HG03095 (cell line): ENCODE results near the gene AQP12B.
"Not testable (repeated sequence)": the region's sequence is repeated elsewhere in the genome, so short reads cannot be mapped to it uniquely, and the experiment has no call there.

ENCODE experiments used
- ATAC-seq: cut with Tn5 transposase; IDR thresholded peaks from one replicate; pipeline ENCODE4 v1.9.1; 2021; ENCODE audit warnings: moderate library complexity; ENCODE audit not compliant: unreplicated experiment

Gene AQP12B

DNA sequence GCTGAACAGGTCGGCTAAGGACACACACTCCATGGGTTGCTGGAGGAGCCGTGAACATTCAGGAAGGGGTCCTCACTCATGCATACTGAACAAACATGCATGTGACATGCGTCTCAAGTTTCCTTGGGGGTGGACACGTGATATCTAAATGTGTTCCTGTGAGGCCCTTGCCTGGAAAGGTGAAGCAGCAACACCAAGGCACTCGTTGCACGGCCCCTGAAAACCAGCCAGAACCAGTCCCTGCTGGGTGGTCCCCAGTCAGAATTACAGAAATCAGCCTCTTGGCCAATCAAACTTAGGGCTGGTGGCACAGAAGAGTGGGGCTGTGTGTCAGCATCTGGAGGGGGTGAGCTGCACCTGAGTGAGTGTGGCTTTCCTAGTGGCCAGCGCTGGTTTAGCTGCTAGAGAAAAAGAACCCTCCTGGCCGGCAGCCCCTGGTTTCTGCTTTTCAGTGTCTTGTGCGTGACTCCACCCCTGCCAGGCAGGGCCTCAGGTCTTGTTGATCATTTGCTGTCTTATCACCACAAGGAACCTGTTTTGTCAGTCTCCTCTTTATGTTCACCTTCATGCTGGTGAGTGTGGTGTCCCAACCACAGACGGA is 3.2 kb upstream of the AQP12B start:
- ATAC-seq = no peak

DNA sequence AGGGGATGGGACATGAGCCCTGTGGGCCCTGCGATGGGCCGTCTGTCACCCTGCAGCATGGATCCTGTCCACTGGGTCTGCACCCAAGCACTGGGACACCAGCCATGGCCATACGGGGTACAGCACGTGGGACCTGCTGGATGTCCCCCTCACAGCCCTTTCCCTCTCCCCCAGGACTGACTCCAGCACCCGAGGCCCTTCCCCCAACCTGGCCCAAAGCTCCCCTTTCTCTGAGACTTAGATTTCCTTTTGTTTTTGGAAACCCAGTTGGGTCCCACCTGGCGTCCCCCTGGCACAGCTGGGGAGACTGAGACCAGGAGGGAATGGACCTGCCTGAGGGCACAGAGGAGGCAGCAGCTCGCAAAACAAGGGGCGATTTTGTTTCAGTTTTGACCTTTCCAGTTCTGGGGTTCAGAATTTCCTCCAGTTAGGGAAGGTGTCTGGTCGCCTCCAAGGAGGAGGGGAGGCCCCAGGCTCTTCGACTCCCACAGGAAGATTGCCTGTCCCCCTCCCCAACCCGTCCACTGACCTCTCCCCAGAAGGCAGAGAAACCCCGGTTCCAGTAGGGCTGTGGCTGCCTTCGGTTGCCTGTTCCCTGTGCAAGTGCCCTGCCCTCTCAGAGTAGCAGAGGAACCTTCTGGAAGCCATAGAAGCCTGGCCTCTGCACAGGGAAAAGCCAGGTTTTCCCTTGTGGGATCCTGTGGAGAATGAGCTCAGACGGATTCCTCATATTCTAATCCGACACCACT is 1.5 kb upstream of the AQP12B start:
- not testable (repeated sequence) for ATAC-seq

DNA sequence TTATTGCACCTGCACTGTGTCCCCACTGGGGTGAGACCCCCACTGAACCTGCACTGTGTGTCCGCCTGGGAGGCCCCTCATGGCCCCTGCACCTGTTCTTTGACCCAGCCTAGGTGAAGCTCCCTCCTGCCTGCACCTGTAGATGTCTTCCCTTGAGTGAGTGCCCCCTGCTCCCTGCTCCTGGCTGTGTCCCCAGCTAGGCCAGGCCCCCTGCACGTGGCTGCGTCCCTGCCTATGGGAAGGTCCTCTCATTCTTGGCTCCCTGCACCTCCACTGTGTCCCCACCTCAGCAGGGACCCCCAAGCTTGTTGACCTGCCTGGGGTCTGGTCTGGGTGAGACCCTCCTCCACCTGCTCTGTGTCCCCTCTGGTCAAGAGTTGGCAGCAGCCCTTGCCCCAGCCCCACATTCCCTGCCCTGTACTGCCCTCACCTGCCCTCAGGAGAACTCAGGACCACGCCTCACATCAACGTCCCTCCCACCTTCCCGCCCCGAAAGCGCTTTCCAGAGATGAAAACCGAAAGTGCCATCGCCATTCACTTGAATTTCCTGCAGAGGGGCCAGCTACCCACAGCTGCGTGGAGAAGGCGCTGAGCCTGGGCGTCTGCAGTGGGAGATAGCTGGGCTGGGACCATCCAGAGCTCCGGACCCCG is 769 bp upstream of the AQP12B start:
- not testable (repeated sequence) for ATAC-seq

DNA sequence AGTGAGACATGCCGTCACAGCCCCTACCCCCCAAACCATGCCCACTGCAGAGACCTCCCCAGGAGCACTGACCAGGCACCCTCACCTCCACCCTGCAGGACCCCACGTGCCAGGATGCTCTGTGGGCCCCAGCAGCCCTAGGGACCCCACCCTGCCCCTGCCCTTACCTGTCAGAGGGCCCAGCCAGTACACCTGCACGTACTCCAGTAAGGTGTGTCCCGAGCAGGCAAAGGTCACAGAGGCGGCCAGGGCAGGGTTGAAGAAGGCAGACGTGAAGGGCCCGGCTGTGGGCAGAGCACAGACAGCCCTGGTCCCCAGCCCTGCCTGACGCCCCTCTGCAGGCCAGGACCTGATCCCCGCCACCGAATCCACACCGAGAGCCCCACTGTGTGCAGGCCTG is 2.5 kb downstream of the AQP12B start:
- ATAC-seq = not testable (repeated sequence)

DNA sequence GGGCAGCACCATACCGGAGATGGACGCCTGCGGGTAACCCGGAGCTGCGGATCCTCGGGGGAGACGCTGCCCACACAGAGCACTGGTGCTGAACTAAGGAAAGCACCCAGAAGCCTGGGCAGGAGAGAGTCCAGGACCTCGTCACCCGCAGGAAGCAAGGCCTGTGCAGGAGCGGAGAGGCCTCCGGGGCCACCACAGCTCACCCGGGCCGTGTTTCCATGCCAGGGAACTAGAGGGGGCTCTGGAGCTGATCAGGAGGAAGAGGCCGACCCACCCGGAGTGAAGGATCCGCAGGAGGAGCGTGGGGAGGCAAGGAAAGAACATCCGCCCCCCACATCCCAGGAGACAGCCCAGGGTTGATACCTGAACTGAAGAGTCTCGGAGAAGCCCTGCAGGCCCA is 3.8 kb downstream of the AQP12B start:
- ATAC-seq = not testable (repeated sequence)

DNA sequence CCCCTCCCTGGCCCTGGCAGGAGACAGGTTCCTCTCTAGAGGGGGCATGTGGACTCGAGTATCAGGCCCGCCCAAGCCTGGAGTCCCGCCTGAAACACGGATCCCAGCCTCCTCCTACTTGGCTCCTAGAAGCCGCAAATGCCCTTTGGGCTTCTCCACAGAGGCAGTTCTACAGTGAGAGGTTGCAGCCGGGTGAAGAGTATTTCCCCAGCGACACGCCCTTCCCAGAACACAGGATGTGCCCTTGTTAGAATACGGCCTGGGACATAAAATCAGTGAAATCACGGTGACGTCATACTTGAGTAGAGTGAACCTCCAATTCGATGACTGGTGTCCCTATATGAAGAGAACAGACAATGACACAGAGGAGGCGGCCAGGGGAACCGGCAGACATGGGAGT is 4.6 kb downstream of the AQP12B start:
- not testable (repeated sequence) for ATAC-seq

DNA sequence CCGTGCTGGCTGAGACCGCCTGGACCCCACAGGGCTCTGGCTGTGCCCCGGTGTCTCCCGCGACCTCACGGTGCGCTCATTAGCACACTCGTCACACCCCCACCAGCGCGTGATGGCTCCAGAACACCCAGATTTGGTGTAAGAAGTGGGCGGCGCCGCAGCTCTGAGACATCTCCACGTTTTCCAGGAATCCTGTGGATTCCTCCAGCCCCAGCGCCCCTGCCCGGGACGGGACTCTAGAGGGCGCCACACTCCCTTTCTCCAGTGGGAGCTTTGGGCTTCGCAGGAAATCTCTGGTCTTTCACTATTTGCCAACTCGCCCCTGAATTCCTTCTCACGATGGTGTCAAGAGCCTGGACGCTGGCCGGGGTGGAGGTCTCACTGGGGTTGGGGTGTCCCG is 7.3 kb downstream of the AQP12B start:
- not testable (repeated sequence) for ATAC-seq

DNA sequence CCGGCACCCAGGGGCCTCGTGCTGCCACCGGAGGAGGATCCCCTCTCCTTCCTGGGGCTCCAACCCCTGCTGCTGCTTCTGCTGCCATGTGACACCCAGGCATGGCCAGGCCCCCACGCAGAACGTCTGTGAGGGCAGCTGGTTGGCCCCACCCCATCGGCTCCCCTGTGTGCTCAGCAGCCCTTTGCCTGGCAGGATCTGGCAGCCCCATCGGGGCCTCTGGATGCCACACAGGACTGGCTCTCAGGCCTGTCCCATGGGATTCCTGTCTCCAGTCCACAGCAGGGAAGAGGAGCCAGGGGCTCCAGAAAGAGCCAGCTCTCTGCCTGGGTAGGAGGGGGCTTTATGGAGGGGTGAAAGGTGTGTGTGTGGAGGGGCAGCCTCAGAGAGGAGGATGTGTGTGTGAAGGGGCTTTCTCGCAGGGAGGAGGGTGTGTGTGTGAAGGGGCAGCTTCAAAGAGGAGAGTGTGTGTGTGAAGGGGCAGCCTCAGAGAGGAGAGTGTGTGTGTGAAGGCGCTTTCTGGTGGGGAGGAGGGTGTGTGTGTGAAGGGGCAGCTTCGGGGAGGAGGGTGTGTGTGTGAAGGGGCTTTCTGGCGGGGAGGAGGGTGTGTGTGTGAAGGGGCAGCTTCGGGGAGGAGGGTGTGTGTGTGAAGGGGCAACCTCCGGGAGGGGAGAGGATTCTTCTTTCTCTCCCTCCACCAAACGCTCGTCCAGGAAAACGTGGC is 8.1 kb downstream of the AQP12B start:
- ATAC-seq = not testable (repeated sequence)

DNA sequence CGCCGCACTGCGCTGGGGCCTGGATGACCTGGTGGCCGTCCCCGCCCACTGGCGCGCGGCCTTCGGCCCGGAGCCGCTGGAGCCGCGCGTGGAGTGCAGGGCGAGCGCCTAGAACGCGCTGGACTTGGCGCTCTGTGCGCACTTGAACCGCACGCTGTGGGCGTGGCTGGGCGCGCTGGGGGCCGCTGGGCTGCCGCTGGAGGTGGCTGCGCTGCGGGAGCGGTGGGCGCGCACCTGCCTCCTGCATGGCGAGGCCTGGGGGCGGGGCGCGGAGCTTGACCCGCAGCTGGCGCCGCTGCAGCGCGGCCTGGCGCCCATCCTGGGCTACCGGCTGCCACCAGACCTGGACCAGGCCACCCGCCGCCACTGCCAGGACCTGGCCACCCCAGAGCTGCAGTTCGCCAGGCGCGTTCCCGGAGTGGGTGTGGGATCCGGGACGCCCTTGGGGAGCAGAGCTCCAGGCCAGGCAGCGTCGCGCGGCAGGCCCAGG is 9.9 kb downstream of the AQP12B start:
- no peak for ATAC-seq

DNA sequence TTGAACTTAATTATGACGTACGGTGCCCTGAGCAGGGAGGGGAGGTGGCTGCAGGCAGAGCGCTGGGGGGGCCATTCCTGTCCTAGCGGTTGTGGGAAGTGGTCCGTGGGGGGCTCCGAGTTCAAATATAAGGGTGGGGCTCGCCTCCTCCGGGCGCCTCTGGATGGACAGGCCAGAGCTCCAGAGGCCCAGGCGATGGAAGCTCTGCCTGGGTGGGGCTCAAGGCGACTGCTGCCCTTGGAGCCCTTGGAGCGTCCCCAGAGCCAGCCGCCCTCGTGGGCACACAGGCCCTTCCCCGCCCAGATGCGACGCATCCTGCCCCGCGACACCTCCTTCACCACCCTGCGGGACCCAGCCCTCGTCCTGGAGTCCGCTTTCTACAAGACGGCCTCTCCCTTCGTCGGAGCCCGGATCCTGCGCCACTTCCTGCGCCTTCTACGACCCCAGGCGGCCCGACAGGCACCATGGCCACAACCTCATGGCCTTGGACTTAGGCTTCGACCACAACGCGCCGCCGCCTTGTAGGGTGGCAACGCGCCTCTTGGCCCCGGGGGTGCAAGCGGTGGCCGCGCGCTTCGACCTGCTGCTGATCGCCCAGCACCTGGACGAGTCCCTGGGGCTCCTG is 10.5 kb downstream of the AQP12B start:
- ATAC-seq = no peak

DNA sequence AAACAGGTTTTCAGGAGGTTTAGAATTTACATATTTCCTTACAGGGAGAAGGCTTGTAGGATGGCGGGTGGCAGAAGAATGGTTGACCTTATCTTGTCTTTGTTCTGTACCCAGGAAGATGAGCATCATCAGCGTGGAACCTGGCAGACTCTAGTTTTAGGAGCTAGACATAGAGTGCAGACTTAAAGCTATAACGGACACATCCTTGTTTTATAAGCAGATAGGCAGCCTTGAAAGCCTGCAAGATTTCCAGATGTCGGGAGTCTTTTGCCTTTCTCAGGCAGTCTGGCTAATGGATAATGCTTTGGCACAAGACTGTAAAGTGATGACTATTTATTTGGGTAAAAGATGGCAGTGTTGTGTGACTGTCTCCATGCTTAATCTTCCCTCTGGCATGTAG is 11.7 kb downstream of the AQP12B start:
- no peak for ATAC-seq

DNA sequence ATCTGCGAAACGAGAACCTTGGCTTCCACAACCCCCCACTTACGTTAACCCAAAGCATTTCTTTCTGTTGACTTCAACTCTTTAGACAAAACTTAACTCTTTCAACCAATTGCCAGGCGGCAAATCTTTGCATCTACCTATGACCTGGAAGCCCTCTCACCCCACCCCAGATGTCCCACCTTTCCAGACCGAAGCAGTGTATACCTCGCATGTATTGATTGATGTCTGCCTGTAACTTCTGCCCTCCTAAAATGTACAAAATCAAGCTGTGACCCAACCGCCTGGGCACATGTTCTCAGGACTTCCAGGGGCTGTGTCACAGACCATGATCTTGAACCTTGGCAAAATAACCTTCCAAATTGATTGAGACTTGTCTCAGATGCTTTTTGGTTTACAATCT is 12.3 kb downstream of the AQP12B start:
- no peak for ATAC-seq

DNA sequence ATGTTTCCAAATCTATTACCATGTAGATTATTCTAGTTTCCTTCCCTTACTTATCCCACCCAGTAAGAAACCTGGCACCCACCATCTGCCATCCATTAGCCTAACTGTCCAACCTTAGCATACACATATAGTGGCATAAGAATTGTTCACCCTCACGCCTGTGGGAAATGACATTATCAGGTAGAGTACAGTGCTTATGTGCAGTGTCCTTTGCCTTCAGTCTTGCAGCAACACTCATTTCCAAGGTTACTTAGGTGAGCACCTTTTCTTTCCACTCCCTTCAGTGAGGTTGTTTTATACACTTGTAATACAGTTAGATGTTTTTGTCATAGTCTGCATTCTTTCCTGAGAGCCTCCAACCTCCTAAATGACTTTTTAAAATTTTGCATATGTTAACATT is 18.1 kb downstream of the AQP12B start:
- ATAC-seq = no peak

DNA sequence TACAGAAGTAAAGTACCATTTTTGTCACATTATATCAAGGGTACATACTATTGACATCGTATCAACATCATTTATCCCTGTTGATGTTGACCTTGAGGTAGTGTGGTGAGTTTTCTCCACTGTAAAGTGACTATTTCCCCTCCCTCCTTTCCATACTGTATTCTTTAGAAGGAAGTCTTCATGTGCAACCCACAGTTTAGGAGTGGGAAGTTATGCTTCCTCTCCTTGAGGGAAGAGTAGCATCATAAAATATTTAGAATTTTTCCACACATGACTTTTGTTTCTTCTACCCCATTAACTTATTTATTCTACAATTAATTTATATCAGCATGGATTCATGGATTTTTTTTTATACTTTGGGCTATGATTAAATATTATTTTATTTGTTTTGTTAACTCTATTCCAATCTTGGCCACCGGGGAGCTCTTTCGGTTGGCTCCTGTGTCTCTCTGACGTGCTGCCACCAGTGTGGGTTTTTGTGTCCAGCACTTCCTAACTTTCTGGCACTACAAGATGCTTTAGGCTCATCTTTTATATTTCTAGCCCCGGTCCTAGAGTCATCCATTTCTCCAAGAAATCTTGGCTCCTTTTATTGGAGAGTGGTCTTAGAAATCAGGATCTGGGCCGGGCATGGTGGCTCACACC is 19.0 kb downstream of the AQP12B start:
- no peak for ATAC-seq

DNA sequence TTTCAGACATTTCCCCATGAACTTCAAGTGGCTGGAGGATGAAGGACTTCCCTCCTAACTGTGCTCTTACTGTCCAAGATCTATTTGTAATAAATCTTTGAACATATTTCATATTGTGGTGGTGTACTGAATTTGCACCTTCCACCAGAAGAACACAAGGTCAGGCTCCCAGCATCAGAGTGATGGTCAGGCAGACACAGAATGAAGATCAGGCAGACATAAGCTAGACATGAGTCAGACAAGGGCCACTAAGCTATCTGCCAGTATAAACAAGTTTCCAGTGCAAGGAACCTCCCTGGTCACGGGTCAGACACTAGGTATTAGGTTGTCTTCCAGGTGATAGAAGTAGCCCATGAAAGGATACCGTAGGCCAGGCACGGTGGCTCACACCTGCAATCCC is 20.0 kb downstream of the AQP12B start:
- no peak for ATAC-seq

DNA sequence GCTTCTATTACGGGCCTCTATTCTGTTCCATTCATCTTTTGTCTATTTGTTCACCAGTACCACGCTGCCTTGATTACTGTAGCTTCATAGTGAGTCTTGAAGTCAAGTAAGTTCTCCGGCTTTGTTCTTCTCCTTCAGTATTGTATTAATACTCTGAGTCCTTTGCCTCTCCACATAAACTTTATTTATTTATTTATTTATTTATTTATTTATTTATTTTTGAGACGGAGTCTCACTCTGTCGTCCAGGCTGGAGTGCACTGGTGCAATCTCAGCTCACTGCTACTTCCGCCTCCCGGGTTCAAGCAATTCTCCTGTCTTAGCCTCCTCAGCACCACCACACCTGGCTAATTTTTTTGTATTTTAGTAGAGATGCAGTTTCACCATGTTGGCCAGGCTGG is 22.8 kb downstream of the AQP12B start:
- not testable (repeated sequence) for ATAC-seq

DNA sequence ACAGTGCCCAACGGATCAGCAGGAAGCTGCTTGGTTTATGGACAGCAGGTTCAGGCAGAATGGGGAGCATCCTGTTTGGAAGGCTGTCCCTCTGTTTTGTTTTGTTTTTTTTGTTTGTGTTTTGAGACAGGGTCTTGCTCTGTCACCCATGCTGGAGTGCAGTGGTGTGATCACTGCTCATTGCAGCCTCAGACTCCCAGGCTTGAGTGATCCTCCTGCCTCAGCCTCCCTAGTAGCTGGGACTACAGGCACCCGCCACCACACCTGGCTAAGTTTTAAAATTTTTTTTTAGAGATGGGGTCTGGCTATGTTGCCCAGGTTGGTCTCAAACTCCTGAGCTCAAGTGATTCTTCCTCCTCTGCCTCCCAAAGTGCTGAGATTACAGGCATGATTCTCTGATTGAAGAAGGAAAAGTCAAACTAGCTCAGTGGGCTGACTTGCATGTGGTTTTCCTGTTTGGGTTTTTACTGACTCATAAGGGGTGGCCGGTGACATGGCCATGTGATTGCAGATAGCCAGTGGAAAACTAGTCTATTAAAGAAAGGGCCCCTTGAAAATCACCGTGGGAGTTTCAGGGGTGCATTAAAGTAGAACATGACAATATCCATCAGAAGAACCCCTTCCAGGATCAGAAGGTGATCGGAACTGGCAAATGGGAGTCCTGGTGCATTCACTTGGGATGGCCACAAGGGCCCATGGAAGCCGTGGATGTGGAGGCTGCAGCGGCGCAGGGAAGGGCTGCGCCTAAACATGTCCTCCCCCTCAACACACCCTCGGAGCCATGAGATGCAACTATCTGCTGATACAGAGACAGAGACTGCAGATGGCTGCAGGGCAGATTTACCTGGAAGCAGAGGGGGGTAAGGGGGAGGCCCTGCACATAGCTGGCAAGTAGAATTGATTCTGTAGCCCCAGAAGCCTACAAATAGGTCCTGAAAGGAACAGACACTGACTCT is 26.5 kb downstream of the AQP12B start:
- peak; percentile 68 for ATAC-seq

DNA sequence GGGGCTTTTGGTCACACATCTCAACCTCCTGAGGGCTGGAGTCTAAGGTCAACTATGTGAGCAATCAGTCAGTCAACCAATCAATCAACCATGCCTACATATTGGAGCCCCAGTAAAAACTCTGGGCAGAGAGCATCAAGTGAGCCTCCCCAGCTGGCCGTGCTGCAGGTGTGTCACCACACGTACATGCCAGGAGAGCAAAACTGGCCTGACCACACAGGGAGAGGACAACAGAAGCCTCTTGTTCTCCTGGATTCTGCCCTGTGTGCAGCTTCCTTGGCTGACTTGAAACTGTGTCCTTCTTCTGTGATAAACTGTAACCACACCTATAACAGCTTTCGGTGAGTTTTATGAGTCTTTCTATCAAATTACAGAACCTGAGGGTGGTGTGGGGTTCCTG is 31.5 kb downstream of the AQP12B start:
- ATAC-seq = no peak

DNA sequence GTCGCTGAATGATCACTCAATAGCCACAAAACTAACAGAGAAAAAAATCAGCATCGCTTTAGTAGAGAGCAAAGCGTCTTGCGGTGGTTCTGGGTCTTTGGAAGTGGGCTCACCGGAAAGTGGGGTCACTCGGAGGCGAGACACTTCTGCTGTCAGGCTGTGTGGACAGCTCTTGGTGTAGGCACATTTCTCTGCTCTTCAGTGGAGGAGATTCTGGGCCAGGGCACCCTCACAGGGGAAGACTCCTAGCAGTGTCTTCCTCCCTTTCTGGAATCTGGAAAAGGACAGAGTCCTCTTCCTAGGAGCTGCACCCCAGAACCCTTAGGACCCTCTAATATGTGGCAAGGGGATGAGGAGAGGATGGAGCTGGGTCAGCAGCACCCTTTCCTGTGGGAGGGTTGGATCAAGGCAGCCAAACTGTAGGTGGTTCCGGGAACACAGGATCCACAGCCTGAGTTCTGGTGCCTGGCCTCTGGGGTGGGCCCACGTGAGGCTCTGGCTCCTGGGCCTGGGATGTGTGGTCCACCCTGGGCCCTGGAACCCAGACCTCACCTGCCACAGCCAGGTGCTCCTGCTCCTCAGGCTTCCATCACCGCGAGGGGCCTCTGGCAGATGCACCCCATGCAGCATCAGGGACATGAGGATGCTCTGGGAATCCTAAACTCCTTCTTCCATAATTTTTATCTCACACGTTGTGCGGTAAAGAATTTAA is 32.3 kb downstream of the AQP12B start:
- no peak for ATAC-seq
